Rectal smooth muscle tissue (tissue), 1 donor: ENCODE measurements around the gene FCGR3A.
"Not testable (repeated sequence)": the region's sequence is repeated elsewhere in the genome, so short reads cannot be mapped to it uniquely, and the experiment has no call there.

Experiments used
- H3K27ac ChIP-seq: one replicate; pipeline ENCODE4 v1.7.0; 2013; ENCODE audit warnings: low read depth, low read length, inconsistent platforms
- H3K27me3 ChIP-seq: one replicate; pipeline ENCODE4 v1.7.0; 2013; ENCODE audit warnings: low read length; ENCODE audit not compliant: control insufficient read depth, insufficient read depth
- H3K36me3 ChIP-seq: one replicate; pipeline ENCODE4 v1.7.0; 2013; ENCODE audit warnings: low read length; ENCODE audit not compliant: control insufficient read depth, insufficient read depth
- H3K4me1 ChIP-seq: one replicate; pipeline ENCODE4 v1.7.0; 2013; ENCODE audit warnings: low read length; ENCODE audit not compliant: control insufficient read depth, insufficient read depth
- H3K4me3 ChIP-seq: one replicate; pipeline ENCODE4 v1.7.0; 2013; ENCODE audit warnings: low read length
- H3K9ac ChIP-seq: one replicate; pipeline ENCODE4 v1.7.0; 2013; ENCODE audit warnings: low read length

The FCGR3A gene

GRCh38 chr1:161523041-161523816, 26.4 kb downstream of the FCGR3A start:
- H3K27me3 ChIP-seq, H3K36me3 ChIP-seq, H3K27ac ChIP-seq, H3K4me3 ChIP-seq, H3K9ac ChIP-seq, H3K4me1 ChIP-seq: not testable (repeated sequence)

GRCh38 chr1:161513953-161514352, 35.7 kb downstream of the FCGR3A start:
- not testable (repeated sequence) for H3K9ac ChIP-seq, H3K4me3 ChIP-seq, H3K4me1 ChIP-seq, H3K27me3 ChIP-seq, H3K27ac ChIP-seq, H3K36me3 ChIP-seq

- H3K9ac ChIP-seq, H3K4me1 ChIP-seq, H3K36me3 ChIP-seq, H3K27me3 ChIP-seq, H3K4me3 ChIP-seq: not testable (repeated sequence)
- H3K27ac ChIP-seq = peak overlapping the region; percentile 14
These were observed 36.2 kb downstream of the FCGR3A start for GRCh38 chr1:161513448-161513780.

- not testable (repeated sequence) for H3K4me3 ChIP-seq, H3K36me3 ChIP-seq, H3K4me1 ChIP-seq, H3K27me3 ChIP-seq, H3K27ac ChIP-seq, H3K9ac ChIP-seq
These were observed 36.8 kb downstream of the FCGR3A start for GRCh38 chr1:161512636-161513447.

- no peak overlapping the region for H3K9ac ChIP-seq
- no peaks in the 10 kb centered on the region for H3K27me3 ChIP-seq
- H3K4me3 ChIP-seq = no peak overlapping the region
- no peaks in the 10 kb centered on the region for H3K4me1 ChIP-seq
- no peak overlapping the region for H3K27ac ChIP-seq
- H3K36me3 ChIP-seq = no peaks in the 10 kb centered on the region
These were observed 37.9 kb downstream of the FCGR3A start for GRCh38 chr1:161511756-161512060.

GRCh38 chr1:161511018-161511755, 38.4 kb downstream of the FCGR3A start:
- no peak overlapping the region for H3K27ac ChIP-seq
- no peaks in the 10 kb centered on the region for H3K36me3 ChIP-seq
- H3K4me3 ChIP-seq = no peak overlapping the region
- no peak overlapping the region for H3K9ac ChIP-seq
- H3K4me1 ChIP-seq = no peaks in the 10 kb centered on the region
- H3K27me3 ChIP-seq = no peaks in the 10 kb centered on the region

GRCh38 chr1:161510477-161510876, 39.1 kb downstream of the FCGR3A start:
- H3K27ac ChIP-seq = no peak overlapping the region
- H3K4me1 ChIP-seq = no peaks in the 10 kb centered on the region
- H3K9ac ChIP-seq = no peak overlapping the region
- no peaks in the 10 kb centered on the region for H3K36me3 ChIP-seq
- H3K4me3 ChIP-seq = no peak overlapping the region
- no peaks in the 10 kb centered on the region for H3K27me3 ChIP-seq

GRCh38 chr1:161506336-161507223, 43.0 kb downstream of the FCGR3A start:
- no peak overlapping the region for H3K9ac ChIP-seq
- H3K4me3 ChIP-seq = peak overlapping the region; percentile 21
- H3K4me1 ChIP-seq = no peaks in the 10 kb centered on the region
- H3K27ac ChIP-seq = no peak overlapping the region
- H3K27me3 ChIP-seq = peaks cover 2% of the 10 kb centered on the region
- H3K36me3 ChIP-seq = no peaks in the 10 kb centered on the region

GRCh38 chr1:161505686-161506085, 43.9 kb downstream of the FCGR3A start:
- H3K4me3 ChIP-seq = no peak overlapping the region
- H3K36me3 ChIP-seq = no peaks in the 10 kb centered on the region
- H3K9ac ChIP-seq = no peak overlapping the region
- peaks cover 2% of the 10 kb centered on the region for H3K27me3 ChIP-seq
- H3K27ac ChIP-seq = no peak overlapping the region
- H3K4me1 ChIP-seq = no peaks in the 10 kb centered on the region

GRCh38 chr1:161503394-161503748, 46.2 kb downstream of the FCGR3A start:
- H3K4me1 ChIP-seq = no peaks in the 10 kb centered on the region
- no peak overlapping the region for H3K27ac ChIP-seq
- H3K4me3 ChIP-seq = no peak overlapping the region
- H3K36me3 ChIP-seq = no peaks in the 10 kb centered on the region
- H3K9ac ChIP-seq = no peak overlapping the region
- H3K27me3 ChIP-seq = peaks cover 2% of the 10 kb centered on the region

GRCh38 chr1:161502641-161503393, 46.8 kb downstream of the FCGR3A start:
- peaks cover 2% of the 10 kb centered on the region for H3K27me3 ChIP-seq
- H3K4me1 ChIP-seq = no peaks in the 10 kb centered on the region
- H3K27ac ChIP-seq = no peak overlapping the region
- H3K4me3 ChIP-seq = no peak overlapping the region
- no peaks in the 10 kb centered on the region for H3K36me3 ChIP-seq
- no peak overlapping the region for H3K9ac ChIP-seq
